ENCODE measurements around the gene SP3. TPM values are rescaled to one million over a fixed set of nuclear protein-coding genes. Genes with fewer than 3 reads are reported as not detected.

The SP3 gene
- total RNA-seq, 1 experiment from 2014 or later, result 139 TPM

- no peaks in the 10 kb centered on the region for H3K27me3 ChIP-seq (ENCODE audit: low read length)
- H3K79me2 ChIP-seq (ENCODE audit: low read length), result no peaks in the 10 kb centered on the region
- no peaks in the 10 kb centered on the region for H3K36me3 ChIP-seq (ENCODE audit: insufficient read depth, low read length)
Observed at GRCh38 chr2:173984866-173985604, 19.9 kb upstream of the SP3 start.

GRCh38 chr2:173983391-173983871, 18.3 kb upstream of the SP3 start:
- DNase-seq, result no peak
- no peak overlapping the region for H2AFZ ChIP-seq (ENCODE audit: low read length)
- no peak overlapping the region for H3K4me2 ChIP-seq (ENCODE audit: low read depth, low read length, poor library complexity, severe bottlenecking)

More at GRCh38 chr2:173984866-173985604, 19.9 kb upstream of the SP3 start:
- H2AFZ ChIP-seq (ENCODE audit: low read length), result no peak overlapping the region
- DNase-seq, result no peak
- H3K4me2 ChIP-seq (ENCODE audit: low read depth, low read length, poor library complexity, severe bottlenecking), result no peak overlapping the region
- no peak overlapping the region for H3K4me3 ChIP-seq (ENCODE audit: low read length)
- H3K9me3 ChIP-seq (ENCODE audit: low read length), result no peaks in the 10 kb centered on the region
- H3K9me2 ChIP-seq (replicated peaks; ENCODE audit: insufficient read depth, low read length), result no peaks in the 10 kb centered on the region
- H4K20me1 ChIP-seq (ENCODE audit: insufficient read depth, low read depth, low read length), result no peaks in the 10 kb centered on the region
- no peaks in the 10 kb centered on the region for H3K4me1 ChIP-seq (ENCODE audit: low read length)
- no peak overlapping the region for H3K27ac ChIP-seq (ENCODE audit: low read length)
- H3K9ac ChIP-seq (ENCODE audit: low read length), result no peak overlapping the region

GRCh38 chr2:173982918-173983317, 17.7 kb upstream of the SP3 start:
- Histone ChIP-seq H2AFZ (ENCODE audit: low read length) (no peak overlapping the region), H3K9me2 (replicated peaks; ENCODE audit: insufficient read depth, low read length) (no peaks in the 10 kb centered on the region), H4K20me1 (ENCODE audit: insufficient read depth, low read depth, low read length) (no peaks in the 10 kb centered on the region), H3K36me3 (ENCODE audit: insufficient read depth, low read length) (no peaks in the 10 kb centered on the region), H3K27ac (ENCODE audit: low read length) (no peak overlapping the region), H3K27me3 (ENCODE audit: low read length) (no peaks in the 10 kb centered on the region), H3K4me1 (ENCODE audit: low read length) (no peaks in the 10 kb centered on the region), H3K4me3 (ENCODE audit: low read length) (no peak overlapping the region), H3K79me2 (ENCODE audit: low read length) (no peaks in the 10 kb centered on the region), H3K9me3 (ENCODE audit: low read length) (no peaks in the 10 kb centered on the region), H3K9ac (ENCODE audit: low read length) (no peak overlapping the region), H3K4me2 (ENCODE audit: low read depth, low read length, poor library complexity, severe bottlenecking) (no peak overlapping the region)
- DNase-seq, result no peak

More at GRCh38 chr2:173983391-173983871, 18.3 kb upstream of the SP3 start:
- Histone ChIP-seq H3K36me3 (ENCODE audit: insufficient read depth, low read length) (no peaks in the 10 kb centered on the region), H4K20me1 (ENCODE audit: insufficient read depth, low read depth, low read length) (no peaks in the 10 kb centered on the region), H3K4me1 (ENCODE audit: low read length) (no peaks in the 10 kb centered on the region), H3K27ac (ENCODE audit: low read length) (no peak overlapping the region), H3K9ac (ENCODE audit: low read length) (no peak overlapping the region), H3K79me2 (ENCODE audit: low read length) (no peaks in the 10 kb centered on the region), H3K27me3 (ENCODE audit: low read length) (no peaks in the 10 kb centered on the region), H3K9me2 (replicated peaks; ENCODE audit: insufficient read depth, low read length) (no peaks in the 10 kb centered on the region), H3K9me3 (ENCODE audit: low read length) (no peaks in the 10 kb centered on the region), H3K4me3 (ENCODE audit: low read length) (no peak overlapping the region)

GRCh38 chr2:173982182-173982714, 17.1 kb upstream of the SP3 start:
- Histone ChIP-seq H3K9ac (ENCODE audit: low read length) (no peak overlapping the region), H3K4me1 (ENCODE audit: low read length) (no peaks in the 10 kb centered on the region), H4K20me1 (ENCODE audit: insufficient read depth, low read depth, low read length) (no peaks in the 10 kb centered on the region), H3K9me3 (ENCODE audit: low read length) (no peaks in the 10 kb centered on the region), H3K4me2 (ENCODE audit: low read depth, low read length, poor library complexity, severe bottlenecking) (no peak overlapping the region), H3K9me2 (replicated peaks; ENCODE audit: insufficient read depth, low read length) (no peaks in the 10 kb centered on the region), H3K27me3 (ENCODE audit: low read length) (no peaks in the 10 kb centered on the region), H3K27ac (ENCODE audit: low read length) (no peak overlapping the region), H3K36me3 (ENCODE audit: insufficient read depth, low read length) (no peaks in the 10 kb centered on the region), H3K79me2 (ENCODE audit: low read length) (no peaks in the 10 kb centered on the region), H2AFZ (ENCODE audit: low read length) (no peak overlapping the region), H3K4me3 (ENCODE audit: low read length) (no peak overlapping the region)
- no peak for DNase-seq

- Histone ChIP-seq H3K79me2 (ENCODE audit: low read length) (no peaks in the 10 kb centered on the region), H3K9me2 (replicated peaks; ENCODE audit: insufficient read depth, low read length) (no peaks in the 10 kb centered on the region), H3K4me1 (ENCODE audit: low read length) (no peaks in the 10 kb centered on the region), H3K27me3 (ENCODE audit: low read length) (no peaks in the 10 kb centered on the region), H3K27ac (ENCODE audit: low read length) (no peak overlapping the region), H3K4me3 (ENCODE audit: low read length) (no peak overlapping the region), H3K9me3 (ENCODE audit: low read length) (no peaks in the 10 kb centered on the region), H2AFZ (ENCODE audit: low read length) (no peak overlapping the region), H3K36me3 (ENCODE audit: insufficient read depth, low read length) (no peaks in the 10 kb centered on the region), H3K4me2 (ENCODE audit: low read depth, low read length, poor library complexity, severe bottlenecking) (no peak overlapping the region), H4K20me1 (ENCODE audit: insufficient read depth, low read depth, low read length) (no peaks in the 10 kb centered on the region), H3K9ac (ENCODE audit: low read length) (no peak overlapping the region)
- no peak for DNase-seq
Observed at GRCh38 chr2:173981520-173981919, 16.3 kb upstream of the SP3 start.

GRCh38 chr2:173979751-173980351, 14.7 kb upstream of the SP3 start:
- Histone ChIP-seq H2AFZ (ENCODE audit: low read length) (no peak overlapping the region), H3K27me3 (ENCODE audit: low read length) (no peaks in the 10 kb centered on the region)

GRCh38 chr2:173978447-173978846, 13.3 kb upstream of the SP3 start:
- H3K4me2 ChIP-seq (ENCODE audit: low read depth, low read length, poor library complexity, severe bottlenecking), result no peak overlapping the region
- H3K27me3 ChIP-seq (ENCODE audit: low read length), result no peaks in the 10 kb centered on the region
- H3K36me3 ChIP-seq (ENCODE audit: insufficient read depth, low read length), result no peaks in the 10 kb centered on the region
- H3K27ac ChIP-seq (ENCODE audit: low read length), result no peak overlapping the region
- no peaks in the 10 kb centered on the region for H3K9me2 ChIP-seq (replicated peaks; ENCODE audit: insufficient read depth, low read length)
- no peak overlapping the region for H2AFZ ChIP-seq (ENCODE audit: low read length)
- H3K9ac ChIP-seq (ENCODE audit: low read length), result no peak overlapping the region
- no peaks in the 10 kb centered on the region for H3K9me3 ChIP-seq (ENCODE audit: low read length)
- H3K4me1 ChIP-seq (ENCODE audit: low read length), result no peaks in the 10 kb centered on the region
- H4K20me1 ChIP-seq (ENCODE audit: insufficient read depth, low read depth, low read length), result no peaks in the 10 kb centered on the region
- no peaks in the 10 kb centered on the region for H3K79me2 ChIP-seq (ENCODE audit: low read length)
- no peak overlapping the region for H3K4me3 ChIP-seq (ENCODE audit: low read length)
- DNase-seq, result no peak

More at GRCh38 chr2:173979751-173980351, 14.7 kb upstream of the SP3 start:
- Histone ChIP-seq H3K4me2 (ENCODE audit: low read depth, low read length, poor library complexity, severe bottlenecking) (no peak overlapping the region), H3K79me2 (ENCODE audit: low read length) (no peaks in the 10 kb centered on the region), H3K9me2 (replicated peaks; ENCODE audit: insufficient read depth, low read length) (no peaks in the 10 kb centered on the region), H3K36me3 (ENCODE audit: insufficient read depth, low read length) (no peaks in the 10 kb centered on the region), H3K27ac (ENCODE audit: low read length) (no peak overlapping the region), H3K4me1 (ENCODE audit: low read length) (no peaks in the 10 kb centered on the region), H3K9me3 (ENCODE audit: low read length) (no peaks in the 10 kb centered on the region), H3K4me3 (ENCODE audit: low read length) (no peak overlapping the region), H3K9ac (ENCODE audit: low read length) (no peak overlapping the region), H4K20me1 (ENCODE audit: insufficient read depth, low read depth, low read length) (no peaks in the 10 kb centered on the region)
- DNase-seq, result no peak

- Histone ChIP-seq H3K4me1 (ENCODE audit: low read length) (no peaks in the 10 kb centered on the region), H3K9me2 (replicated peaks; ENCODE audit: insufficient read depth, low read length) (no peaks in the 10 kb centered on the region), H3K4me3 (ENCODE audit: low read length) (no peak overlapping the region), H3K79me2 (ENCODE audit: low read length) (no peaks in the 10 kb centered on the region), H2AFZ (ENCODE audit: low read length) (no peak overlapping the region), H3K27ac (ENCODE audit: low read length) (no peak overlapping the region), H3K9ac (ENCODE audit: low read length) (no peak overlapping the region), H3K9me3 (ENCODE audit: low read length) (no peaks in the 10 kb centered on the region), H3K27me3 (ENCODE audit: low read length) (no peaks in the 10 kb centered on the region), H3K4me2 (ENCODE audit: low read depth, low read length, poor library complexity, severe bottlenecking) (no peak overlapping the region), H3K36me3 (ENCODE audit: insufficient read depth, low read length) (no peaks in the 10 kb centered on the region), H4K20me1 (ENCODE audit: insufficient read depth, low read depth, low read length) (no peaks in the 10 kb centered on the region)
- DNase-seq, result no peak
Observed at GRCh38 chr2:173972636-173973035, 7.5 kb upstream of the SP3 start.
